ENCODE results near the gene PTCD2. TPM values are rescaled to one million over a fixed set of nuclear protein-coding genes. Genes with fewer than 3 reads are reported as not detected.

The PTCD2 gene
- total and polyA plus RNA-seq, 9 of the 15 experiments (the other 6 are each of a cell fraction or from before 2014, with no cell fraction given) = 11.9 to 28.5 (median 18.6) TPM

GRCh38 chr5:72394688-72395087 is 74.5 kb downstream of the PTCD2 start:
- Histone ChIP-seq H4K20me1 (replicated peaks; ENCODE audit: control insufficient read depth, insufficient read depth, low read length) (no peaks in the 10 kb centered on the region), H3K9me3 (replicated peaks; ENCODE audit: control insufficient read depth, insufficient read depth, low read depth, low read length) (no peaks in the 10 kb centered on the region; the same call in 1 of the 2 replicates), H3K4me1 (replicated peaks in 1 of 2; ENCODE audit: control insufficient read depth in 2 of 2, insufficient read depth in 2 of 2, low read length in 2 of 2) (no peaks in the 10 kb centered on the region), H3K4me3 (no peak overlapping the region), H2AFZ (ENCODE audit: low read depth, low read length) (no peak overlapping the region), H3K27me3 (ENCODE audit: control insufficient read depth in 2 of 2, insufficient read depth in 2 of 2, low read length in 2 of 2) (peaks cover 3 to 7% of the 10 kb centered on the region in 2 experiments; a peak in 3 of 5 replicates), H3K79me2 (ENCODE audit: control insufficient read depth, insufficient read depth, low read length) (no peaks in the 10 kb centered on the region), H3K4me2 (ENCODE audit: insufficient read depth, low read length) (no peak overlapping the region), H3K27ac (ENCODE audit: extremely low read depth, low read depth, low read length) (no peak overlapping the region), H3K9ac (ENCODE audit: insufficient read depth in 1 of 2, low read depth in 2 of 2, low read length in 2 of 2) (no peak overlapping the region), H3K9me1 (ENCODE audit: control insufficient read depth, insufficient read depth, low read length) (no peaks in the 10 kb centered on the region), H3K36me3 (ENCODE audit: control insufficient read depth, insufficient read depth, low read length) (no peaks in the 10 kb centered on the region)
- ATAC-seq (peak; percentile 77), DNase-seq (ENCODE audit: extremely low read depth in 1 of 4, low spot score in 3 of 4) (peak in 2 of 4 experiments; percentile 22 to 41), FAIRE-seq (peak; percentile 63)
- ChIA-PET POLR2A (interaction anchor here (1.0 to 1.1 kb wide), 2 partner anchors 8 to 458 kb away, joined by 3 read pairs; no protein-coding TSS in a partner anchor), CTCF (ENCODE audit: low intra/inter-chr PET ratio) (interaction anchor here (1.2 kb wide), 1 partner anchor 130 kb away, joined by 8 read pairs; no protein-coding TSS in a partner anchor)
- WGBS (ENCODE audit: insufficient coverage, low coverage, missing lambda C conversion rate) = 0% methylated on average over 2 of the region's 2 CpGs
- in situ Hi-C loops (cut with MboI) (no loop called here), intact Hi-C loops (cut with micrococcal nuclease) (loop anchor here (1.0 kb wide), 1 partner anchor 130 kb away; no protein-coding TSS in a partner anchor)
- no TSS peak for BruUV-seq (replicated peaks)
- TF ChIP-seq ZNF41 (CRISPR knock-in tag; conservative IDR thresholded peaks at IDR 0.05) (no peak), RCOR1 (IDR thresholded peaks at IDR 0.05; ENCODE audit: borderline replicate concordance in 1 of 2, low read depth in 2 of 2, low read length in 2 of 2) (0 out of 4 replicates have a peak, but pooled peaks of 1 of the 2 experiments have one; percentile 27), RAD21 (CRISPR knock-in tag; conservative IDR thresholded peaks at IDR 0.05 in 1 of 2, IDR thresholded peaks at IDR 0.05 in 1 of 2) (peak; percentile 71 to 77), ZNF274 (IDR thresholded peaks at IDR 0.05; ENCODE audit: borderline replicate concordance, low read depth, low read length) (no peak), SMC3 (conservative IDR thresholded peaks at IDR 0.05; ENCODE audit: insufficient read depth, low read depth, low read length) (0 out of 2 replicates have a peak, but pooled peaks have one; percentile 22), NCOR1 (IDR thresholded peaks at IDR 0.05) (no peak), SREBF1 (IDR thresholded peaks at IDR 0.05; ENCODE audit: borderline replicate concordance, low read depth, low read length) (no peak), REST (IDR thresholded peaks at IDR 0.05; ENCODE audit: borderline replicate concordance) (peak; percentile 52; the same call in 1 of the 2 replicates), REST (CRISPR knock-in tag; IDR thresholded peaks at IDR 0.05; ENCODE audit: low read depth) (no peak), FOXA3 (CRISPR knock-in tag; conservative IDR thresholded peaks at IDR 0.05 in 1 of 2, IDR thresholded peaks at IDR 0.05 in 1 of 2) (no peak), DEAF1 (CRISPR knock-in tag; IDR thresholded peaks at IDR 0.05) (peak; percentile 48; the same call in 1 of the 2 replicates)
